ENCODE results near the gene SEPTIN10. TPM values are rescaled to one million over a fixed set of nuclear protein-coding genes. Genes with fewer than 3 reads are reported as not detected.

Gene SEPTIN10
- total RNA-seq, 1 donor from 2014 or later: 1.4 TPM

DNA sequence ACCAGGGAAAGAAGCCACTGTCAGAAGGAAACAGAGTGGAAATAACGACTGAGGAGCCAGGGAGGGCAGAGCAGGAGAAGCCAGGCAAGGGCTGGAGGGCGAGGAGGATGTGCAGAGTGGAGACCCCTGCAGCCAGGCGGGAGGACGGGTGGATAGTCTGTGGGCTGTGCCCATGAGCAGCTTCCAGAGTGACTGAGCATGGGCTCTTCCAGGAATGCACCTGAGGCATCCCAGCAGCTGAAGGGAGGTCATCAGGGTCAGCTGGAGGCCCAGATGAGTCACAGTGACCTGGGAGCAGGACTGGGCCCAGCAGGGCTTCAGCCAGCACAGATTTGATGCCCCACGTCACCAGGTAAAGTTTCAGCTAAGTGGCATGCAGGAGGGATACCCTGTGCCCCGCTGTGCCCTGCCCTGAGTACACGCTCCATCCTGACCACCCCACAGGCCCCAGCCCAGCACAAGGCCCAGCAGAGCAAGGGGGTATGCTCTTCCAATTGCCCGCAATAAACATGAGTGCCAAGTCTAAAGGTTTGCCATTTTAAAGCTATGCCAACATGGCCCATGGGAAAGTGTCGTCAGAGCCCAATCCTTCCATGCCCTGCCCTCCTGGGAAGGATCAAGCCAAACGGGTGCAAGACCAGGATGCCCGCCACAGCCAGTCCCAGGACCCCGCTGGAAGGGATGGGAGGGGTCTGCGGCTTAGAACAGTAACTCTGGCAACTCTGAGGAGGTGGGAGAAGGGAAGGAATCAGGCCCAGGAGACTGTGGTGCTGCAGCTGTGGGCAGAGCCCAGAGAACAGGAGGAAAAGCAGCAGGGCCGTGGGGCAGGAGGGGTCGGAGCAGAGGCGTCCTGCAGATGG is 85.7 kb downstream of the SEPTIN10 start:
- H3K36me3 Mint-ChIP-seq (ENCODE audit: low read depth): no peaks in the 10 kb centered on the region
- peaks cover 9% of the 10 kb centered on the region for H3K27me3 Mint-ChIP-seq (ENCODE audit: low read depth)
- DNase-seq (ENCODE audit: low spot score): no peak
- H3K9me3 Mint-ChIP-seq: no peaks in the 10 kb centered on the region
- no peaks in the 10 kb centered on the region for H3K4me1 Mint-ChIP-seq (ENCODE audit: low read depth)
- H3K4me3 Mint-ChIP-seq (ENCODE audit: low read depth): no peak overlapping the region
- intact Hi-C loops (cut with micrococcal nuclease): no loop called here
- no peak overlapping the region for H3K27ac Mint-ChIP-seq

DNA sequence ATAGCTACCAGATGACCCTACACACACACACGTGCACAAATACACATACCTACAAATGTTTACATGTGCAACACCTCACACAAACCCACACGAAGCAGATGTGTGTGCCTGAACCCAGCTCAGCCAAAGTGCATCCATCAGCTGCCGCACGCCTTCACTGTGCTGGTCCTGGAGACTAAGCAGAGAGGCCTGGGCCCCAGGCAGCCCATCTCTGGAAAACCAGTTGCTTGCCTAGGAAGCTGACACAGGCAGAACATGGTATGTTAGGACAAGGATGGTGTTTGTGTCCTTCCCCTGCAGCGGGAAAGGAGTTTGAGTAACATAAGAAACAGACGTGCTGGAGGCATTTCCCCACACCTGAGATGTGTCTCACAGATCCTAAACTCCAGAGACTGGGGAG is 86.7 kb downstream of the SEPTIN10 start:
- Mint-ChIP-seq H3K27me3 (ENCODE audit: low read depth) (peaks cover 9% of the 10 kb centered on the region), H3K4me1 (ENCODE audit: low read depth) (no peaks in the 10 kb centered on the region), H3K9me3 (no peaks in the 10 kb centered on the region), H3K27ac (no peak overlapping the region), H3K4me3 (ENCODE audit: low read depth) (no peak overlapping the region), H3K36me3 (ENCODE audit: low read depth) (no peaks in the 10 kb centered on the region)
- DNase-seq (ENCODE audit: low spot score): no peak
- intact Hi-C loops (cut with micrococcal nuclease): no loop called here

DNA sequence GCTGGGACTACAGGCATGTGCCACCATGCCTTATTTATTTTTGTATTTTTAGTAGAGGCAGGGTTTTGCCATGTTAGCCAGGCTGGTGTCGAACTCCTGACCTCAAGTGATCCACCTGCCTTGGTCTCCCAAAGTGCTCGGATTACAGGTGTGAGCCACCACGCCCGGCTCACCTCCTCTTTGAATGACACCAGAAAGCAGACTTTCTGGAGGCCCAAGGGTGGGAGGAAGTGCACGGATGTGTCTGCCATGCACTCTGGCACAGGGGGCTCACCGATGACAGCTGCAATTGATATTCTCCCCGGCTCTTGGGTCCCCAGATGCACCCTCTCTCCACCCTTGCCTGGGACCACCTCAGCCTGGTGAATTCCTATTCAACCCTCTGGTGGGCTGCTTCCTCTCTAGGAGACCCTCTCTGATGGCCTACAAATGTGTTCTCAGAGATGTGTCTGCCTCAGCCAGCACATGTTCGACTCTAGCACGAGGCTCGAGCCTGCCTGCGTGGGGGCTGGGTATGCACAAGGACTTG is 87.3 kb downstream of the SEPTIN10 start:
- H3K4me1 Mint-ChIP-seq (ENCODE audit: low read depth): no peaks in the 10 kb centered on the region
- peaks cover 3% of the 10 kb centered on the region for H3K27me3 Mint-ChIP-seq (ENCODE audit: low read depth)
- no peaks in the 10 kb centered on the region for H3K36me3 Mint-ChIP-seq (ENCODE audit: low read depth)
- DNase-seq (ENCODE audit: low spot score): no peak
- no peak overlapping the region for H3K27ac Mint-ChIP-seq
- intact Hi-C loops (cut with micrococcal nuclease): no loop called here
- no peaks in the 10 kb centered on the region for H3K9me3 Mint-ChIP-seq
- H3K4me3 Mint-ChIP-seq (ENCODE audit: low read depth): no peak overlapping the region

DNA sequence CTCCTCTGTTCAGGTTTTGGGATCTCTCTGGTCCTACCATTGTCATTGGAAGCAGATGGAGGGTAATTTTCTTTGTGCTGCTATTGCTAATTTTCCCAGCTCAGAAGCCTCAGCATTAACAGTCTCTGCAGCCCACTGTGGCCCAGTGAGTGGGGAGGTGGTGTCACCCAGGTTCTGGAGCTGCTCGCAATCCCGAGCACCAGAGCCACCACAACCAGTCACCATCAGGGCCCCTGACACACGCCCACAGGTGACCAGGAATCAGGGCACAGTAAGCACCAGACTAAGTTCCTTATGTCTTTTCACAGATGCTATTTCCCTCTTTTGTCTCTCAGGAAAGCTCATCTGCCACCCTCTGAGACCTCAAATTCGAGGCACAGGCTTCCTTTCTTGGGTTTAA is 87.9 kb downstream of the SEPTIN10 start:
- H3K9me3 Mint-ChIP-seq: no peaks in the 10 kb centered on the region
- H3K4me1 Mint-ChIP-seq (ENCODE audit: low read depth): no peaks in the 10 kb centered on the region
- no peaks in the 10 kb centered on the region for H3K27me3 Mint-ChIP-seq (ENCODE audit: low read depth)
- no peak overlapping the region for H3K4me3 Mint-ChIP-seq (ENCODE audit: low read depth)
- no peak for DNase-seq (ENCODE audit: low spot score)
- H3K36me3 Mint-ChIP-seq (ENCODE audit: low read depth): no peaks in the 10 kb centered on the region
- intact Hi-C loops (cut with micrococcal nuclease): no loop called here
- H3K27ac Mint-ChIP-seq: no peak overlapping the region

DNA sequence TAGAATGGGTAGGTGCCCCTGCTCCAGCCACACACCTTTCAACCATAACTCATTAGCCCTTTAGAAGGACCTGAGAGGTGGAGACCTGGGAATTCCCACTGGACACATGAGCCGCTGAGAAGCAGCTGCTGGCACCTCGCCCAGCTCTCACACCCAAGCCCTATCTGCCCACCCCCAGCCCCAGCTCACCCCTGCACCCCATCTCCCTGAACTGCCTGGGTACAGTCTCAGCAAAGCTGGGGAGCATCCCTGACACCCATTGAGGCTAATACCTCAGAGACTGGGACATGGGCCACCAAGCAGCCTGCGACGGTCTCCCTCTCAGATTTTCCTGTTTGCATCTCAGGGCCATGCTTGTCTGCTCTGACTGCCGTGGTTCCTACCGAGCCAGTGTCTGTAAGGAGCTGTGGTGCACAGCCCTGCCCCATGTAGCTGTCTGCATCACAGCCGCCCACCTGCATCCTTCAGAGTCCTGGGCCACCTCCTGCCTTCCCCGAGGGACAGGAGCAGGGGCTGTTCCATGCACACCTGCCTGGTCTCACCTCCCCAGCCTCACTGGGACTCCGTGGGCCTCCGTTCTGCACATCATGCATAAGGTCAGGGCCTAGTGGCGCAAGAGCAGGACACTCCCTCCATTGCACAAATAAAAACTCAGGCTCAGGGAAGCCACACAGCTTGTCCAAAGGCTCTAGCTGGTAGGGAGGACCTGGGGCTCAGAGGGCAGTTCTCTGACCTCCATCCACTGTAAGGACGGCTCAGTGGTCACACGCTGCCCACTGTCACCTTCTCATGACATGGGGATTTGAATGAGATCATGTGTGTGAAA is 90.0 kb downstream of the SEPTIN10 start:
- no peak overlapping the region for H3K4me3 Mint-ChIP-seq (ENCODE audit: low read depth)
- no peak for DNase-seq (ENCODE audit: low spot score)
- no peaks in the 10 kb centered on the region for H3K9me3 Mint-ChIP-seq
- H3K27me3 Mint-ChIP-seq (ENCODE audit: low read depth): no peaks in the 10 kb centered on the region
- no peaks in the 10 kb centered on the region for H3K36me3 Mint-ChIP-seq (ENCODE audit: low read depth)
- no peak overlapping the region for H3K27ac Mint-ChIP-seq
- H3K4me1 Mint-ChIP-seq (ENCODE audit: low read depth): no peaks in the 10 kb centered on the region
- intact Hi-C loops (cut with micrococcal nuclease): no loop called here

DNA sequence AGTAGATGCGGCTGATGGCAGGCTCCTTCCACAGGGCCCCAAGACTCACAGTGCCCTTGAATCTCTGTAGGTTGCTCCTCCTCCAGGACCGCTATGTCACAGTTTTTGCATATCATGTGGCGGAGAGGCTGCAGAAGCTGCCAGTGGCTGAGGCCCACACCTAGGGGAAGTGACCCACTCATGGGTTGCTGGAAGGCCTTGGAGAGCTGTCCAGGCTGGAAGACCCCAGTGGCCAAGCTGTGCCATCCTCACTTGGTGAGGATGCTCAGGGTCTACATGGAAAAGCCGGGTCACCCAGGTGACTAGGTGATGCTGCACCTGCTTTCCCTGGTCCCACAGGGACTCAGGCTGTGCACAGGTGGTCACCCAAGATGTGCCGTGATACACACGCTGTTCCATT is 90.6 kb downstream of the SEPTIN10 start:
- H3K4me3 Mint-ChIP-seq (ENCODE audit: low read depth): no peak overlapping the region
- no peaks in the 10 kb centered on the region for H3K9me3 Mint-ChIP-seq
- H3K27me3 Mint-ChIP-seq (ENCODE audit: low read depth): no peaks in the 10 kb centered on the region
- no peaks in the 10 kb centered on the region for H3K36me3 Mint-ChIP-seq (ENCODE audit: low read depth)
- no peak for DNase-seq (ENCODE audit: low spot score)
- H3K27ac Mint-ChIP-seq: no peak overlapping the region
- H3K4me1 Mint-ChIP-seq (ENCODE audit: low read depth): no peaks in the 10 kb centered on the region
- intact Hi-C loops (cut with micrococcal nuclease): no loop called here

DNA sequence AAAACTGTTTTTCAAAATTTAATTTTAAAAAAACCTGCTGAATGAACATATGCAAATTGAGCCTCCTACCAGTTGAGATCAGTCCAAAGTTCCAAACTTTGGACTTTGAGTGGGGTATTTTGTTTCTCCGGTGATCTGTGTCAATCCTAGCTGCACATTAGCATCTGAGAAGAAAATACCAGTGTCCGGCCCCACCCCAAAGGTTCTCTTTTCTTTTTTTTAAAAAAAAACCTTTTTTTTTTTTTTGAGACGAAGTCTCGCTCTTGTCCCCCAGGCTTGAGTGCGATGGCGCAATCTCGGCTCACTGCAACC is 91.7 kb downstream of the SEPTIN10 start:
- no peak for DNase-seq (ENCODE audit: low spot score)
- H3K9me3 Mint-ChIP-seq: no peaks in the 10 kb centered on the region
- no peaks in the 10 kb centered on the region for H3K27me3 Mint-ChIP-seq (ENCODE audit: low read depth)
- H3K4me3 Mint-ChIP-seq (ENCODE audit: low read depth): no peak overlapping the region
- H3K27ac Mint-ChIP-seq: no peak overlapping the region
- H3K4me1 Mint-ChIP-seq (ENCODE audit: low read depth): no peaks in the 10 kb centered on the region
- H3K36me3 Mint-ChIP-seq (ENCODE audit: low read depth): no peaks in the 10 kb centered on the region
- intact Hi-C loops (cut with micrococcal nuclease): no loop called here

DNA sequence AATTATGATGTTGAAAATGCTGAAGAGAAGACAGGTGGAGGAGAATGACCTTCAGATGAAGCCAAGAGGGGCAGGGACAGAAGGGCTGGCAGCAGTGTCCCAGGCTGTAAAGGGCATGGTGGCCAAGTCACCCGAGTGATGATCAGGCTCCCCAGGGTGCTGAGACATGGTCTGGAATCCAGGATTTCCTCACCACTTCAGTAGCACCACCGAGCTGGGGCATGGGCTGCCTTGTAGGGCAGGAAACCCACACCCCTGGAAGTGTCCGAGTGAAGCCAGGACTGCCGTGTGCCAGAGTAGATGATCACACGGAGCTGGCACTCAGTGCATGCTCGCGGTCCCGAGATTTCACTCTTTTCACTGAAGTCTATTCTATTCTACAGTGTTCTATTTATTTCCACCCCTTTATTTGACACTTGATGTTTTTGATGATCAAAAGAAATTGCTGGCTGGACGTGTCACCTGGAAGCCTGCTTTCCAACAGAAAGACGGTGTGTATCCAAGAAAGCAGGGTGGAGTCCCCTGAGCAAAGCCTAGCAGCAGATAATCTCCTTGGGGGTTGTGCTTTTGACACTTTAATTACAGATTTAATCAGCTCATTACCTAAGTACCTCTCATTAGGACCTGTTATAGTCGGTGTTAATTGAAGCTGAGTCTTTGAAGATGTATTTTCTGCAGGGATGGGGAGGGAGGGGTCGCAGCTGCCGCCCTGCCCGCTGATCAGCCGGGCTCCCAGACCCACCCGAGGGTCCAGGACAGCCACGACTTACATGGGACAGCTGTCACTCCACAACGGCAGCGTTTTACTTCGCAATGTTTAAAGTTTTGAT is 92.3 kb downstream of the SEPTIN10 start:
- no peak overlapping the region for H3K27ac Mint-ChIP-seq
- no peaks in the 10 kb centered on the region for H3K9me3 Mint-ChIP-seq
- H3K4me1 Mint-ChIP-seq (ENCODE audit: low read depth): no peaks in the 10 kb centered on the region
- no peaks in the 10 kb centered on the region for H3K27me3 Mint-ChIP-seq (ENCODE audit: low read depth)
- H3K36me3 Mint-ChIP-seq (ENCODE audit: low read depth): no peaks in the 10 kb centered on the region
- no peak overlapping the region for H3K4me3 Mint-ChIP-seq (ENCODE audit: low read depth)
- DNase-seq (ENCODE audit: low spot score): no peak
- intact Hi-C loops (cut with micrococcal nuclease): no loop called here

DNA sequence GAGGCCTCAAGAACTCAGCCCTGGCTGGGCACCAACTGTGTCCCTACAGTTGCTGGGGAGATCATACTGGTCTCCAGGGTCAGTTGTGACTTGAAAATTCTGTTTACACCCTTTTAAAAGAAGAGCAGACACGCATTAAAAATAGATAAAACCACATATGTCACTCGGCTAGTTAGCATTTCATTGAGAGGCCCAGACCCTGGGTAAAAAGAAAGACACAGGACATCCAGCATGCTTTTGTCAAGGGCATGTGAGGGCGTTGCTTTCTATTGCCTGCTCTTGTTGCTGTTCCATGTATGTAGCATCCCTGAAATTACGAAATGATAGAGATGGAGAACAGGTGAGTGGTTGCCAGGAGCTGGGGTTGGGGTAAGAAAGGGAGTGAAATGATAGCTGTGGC is 94.3 kb downstream of the SEPTIN10 start:
- Mint-ChIP-seq H3K27ac (no peak overlapping the region), H3K4me3 (ENCODE audit: low read depth) (no peak overlapping the region), H3K27me3 (ENCODE audit: low read depth) (no peaks in the 10 kb centered on the region), H3K9me3 (no peaks in the 10 kb centered on the region), H3K4me1 (ENCODE audit: low read depth) (no peaks in the 10 kb centered on the region), H3K36me3 (ENCODE audit: low read depth) (no peaks in the 10 kb centered on the region)
- intact Hi-C loops (cut with micrococcal nuclease): no loop called here
- no peak for DNase-seq (ENCODE audit: low spot score)

DNA sequence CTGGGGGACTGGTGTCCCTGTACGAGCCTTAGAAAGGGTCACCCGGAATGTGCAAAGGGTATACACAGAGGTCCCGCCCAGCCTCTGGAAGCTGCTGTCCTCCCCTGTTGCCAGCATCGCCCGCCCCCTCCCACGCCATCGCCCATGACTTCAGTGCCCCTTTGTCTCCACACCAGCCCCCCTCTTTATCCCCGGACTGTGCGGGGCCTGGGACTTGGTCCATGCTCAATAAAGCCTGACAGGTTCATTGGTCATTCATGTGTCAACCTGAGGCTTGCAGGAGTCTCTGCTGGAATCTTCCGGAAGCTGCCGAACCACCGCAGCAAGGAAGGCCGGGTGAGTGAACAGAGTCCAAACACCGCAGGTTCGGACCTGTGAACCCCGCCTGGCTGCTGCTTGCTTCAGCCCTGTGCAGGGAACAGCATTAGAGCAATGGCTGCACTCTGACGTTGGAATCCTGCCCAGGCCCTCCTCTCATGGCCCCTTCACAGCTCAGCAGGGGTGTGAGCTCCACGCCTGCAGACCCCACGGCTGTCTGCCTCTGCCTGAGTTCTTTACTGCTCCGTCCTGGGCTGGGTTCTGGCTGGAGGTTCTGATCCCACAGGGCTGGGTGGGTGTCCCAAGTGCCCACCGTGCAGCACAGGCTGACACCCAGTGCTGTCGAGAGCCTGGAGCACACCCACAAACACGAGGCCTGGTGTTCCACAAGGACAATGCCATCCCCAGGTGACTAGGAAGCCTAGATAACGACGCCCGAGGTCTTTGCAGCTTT is 96.5 kb downstream of the SEPTIN10 start:
- no peak for DNase-seq (ENCODE audit: low spot score)
- no peak overlapping the region for H3K27ac Mint-ChIP-seq
- intact Hi-C loops (cut with micrococcal nuclease): no loop called here
- H3K9me3 Mint-ChIP-seq: no peaks in the 10 kb centered on the region
- no peaks in the 10 kb centered on the region for H3K4me1 Mint-ChIP-seq (ENCODE audit: low read depth)
- no peak overlapping the region for H3K4me3 Mint-ChIP-seq (ENCODE audit: low read depth)
- H3K27me3 Mint-ChIP-seq (ENCODE audit: low read depth): no peaks in the 10 kb centered on the region
- no peaks in the 10 kb centered on the region for H3K36me3 Mint-ChIP-seq (ENCODE audit: low read depth)

DNA sequence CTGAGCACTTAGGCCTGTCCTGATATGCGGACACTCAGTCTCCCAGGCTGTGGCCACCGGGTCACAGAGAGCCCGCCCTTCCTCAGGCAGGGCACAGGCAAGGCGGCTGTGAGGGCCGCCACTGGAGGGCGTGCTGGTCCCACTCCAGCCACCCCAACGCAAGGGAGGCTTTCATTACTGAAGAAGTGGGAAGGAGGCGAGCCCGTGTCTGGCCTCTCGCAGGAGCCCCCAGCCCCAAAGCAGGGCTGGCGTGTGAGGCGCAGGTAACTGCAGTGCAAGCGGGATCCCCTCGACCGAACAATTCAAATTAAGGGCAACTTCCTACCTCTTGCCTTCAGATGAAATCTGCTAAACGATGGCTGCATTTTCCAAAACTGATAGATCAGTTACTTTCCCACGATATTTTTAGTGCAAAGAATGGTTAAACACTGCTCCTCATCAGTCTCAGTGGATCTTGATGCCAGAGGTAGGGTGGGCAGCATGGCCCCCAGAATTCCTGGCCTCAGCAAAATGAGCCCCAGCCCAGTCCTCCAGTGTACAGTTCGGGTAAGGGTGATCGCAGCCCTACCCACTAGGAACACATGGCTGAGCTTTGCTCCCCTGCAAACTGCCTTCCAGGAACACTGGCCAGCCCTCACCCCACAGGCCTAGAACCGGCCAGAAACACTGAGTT is 97.2 kb downstream of the SEPTIN10 start:
- H3K36me3 Mint-ChIP-seq (ENCODE audit: low read depth): no peaks in the 10 kb centered on the region
- no peak for DNase-seq (ENCODE audit: low spot score)

DNA sequence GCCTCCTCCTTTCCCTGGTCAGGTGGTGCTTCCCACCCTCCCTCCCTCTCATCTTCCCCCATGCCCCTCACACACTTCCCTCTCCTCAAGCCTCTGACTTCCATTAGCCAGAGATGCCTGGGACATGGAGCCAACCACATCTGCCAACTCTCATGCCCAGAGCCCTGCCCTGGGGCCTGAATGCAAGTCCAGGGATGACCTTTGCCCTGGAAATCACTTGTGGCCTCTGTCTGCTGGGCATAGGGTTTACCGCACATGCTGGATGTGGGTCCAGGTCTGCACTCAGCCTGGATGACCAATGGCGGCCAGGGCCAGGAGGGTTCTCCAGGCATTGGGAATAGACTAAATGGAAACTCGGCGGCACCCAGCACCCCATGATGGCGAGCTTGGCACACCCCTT is 98.9 kb downstream of the SEPTIN10 start:
- intact Hi-C loops (cut with micrococcal nuclease): no loop called here
- Mint-ChIP-seq H3K27ac (no peak overlapping the region), H3K27me3 (ENCODE audit: low read depth) (no peaks in the 10 kb centered on the region), H3K4me1 (ENCODE audit: low read depth) (no peaks in the 10 kb centered on the region), H3K9me3 (no peaks in the 10 kb centered on the region), H3K4me3 (ENCODE audit: low read depth) (no peak overlapping the region), H3K36me3 (ENCODE audit: low read depth) (no peaks in the 10 kb centered on the region)
- DNase-seq (ENCODE audit: low spot score): no peak

More for the DNA sequence above, 97.2 kb downstream of the SEPTIN10 start:
- Mint-ChIP-seq H3K4me3 (ENCODE audit: low read depth) (no peak overlapping the region), H3K27me3 (ENCODE audit: low read depth) (no peaks in the 10 kb centered on the region), H3K4me1 (ENCODE audit: low read depth) (no peaks in the 10 kb centered on the region), H3K27ac (no peak overlapping the region), H3K9me3 (no peaks in the 10 kb centered on the region)
- intact Hi-C loops (cut with micrococcal nuclease): no loop called here

Data from activated T-helper 2 cell treated with anti-CD3 and anti-CD28 coated beads, Interferon-gamma antibody, Interleukin-2, Interleukin-4, amounts not matched to agents 10 μg/mL and 5 μg/mL and 100 μg/mL, durations not matched to agents 14 hours and 24 hours and 36 hours (primary cell).